ENCODE data around the gene CDC123. TPM values are rescaled to one million over a fixed set of nuclear protein-coding genes. Genes with fewer than 3 reads are reported as not detected.
"Not testable (repeated sequence)": the region's sequence is repeated elsewhere in the genome, so short reads cannot be mapped to it uniquely, and the experiment has no call there.

Gene CDC123
- polyA plus RNA-seq, 1 donor: 80.7 TPM

DNA sequence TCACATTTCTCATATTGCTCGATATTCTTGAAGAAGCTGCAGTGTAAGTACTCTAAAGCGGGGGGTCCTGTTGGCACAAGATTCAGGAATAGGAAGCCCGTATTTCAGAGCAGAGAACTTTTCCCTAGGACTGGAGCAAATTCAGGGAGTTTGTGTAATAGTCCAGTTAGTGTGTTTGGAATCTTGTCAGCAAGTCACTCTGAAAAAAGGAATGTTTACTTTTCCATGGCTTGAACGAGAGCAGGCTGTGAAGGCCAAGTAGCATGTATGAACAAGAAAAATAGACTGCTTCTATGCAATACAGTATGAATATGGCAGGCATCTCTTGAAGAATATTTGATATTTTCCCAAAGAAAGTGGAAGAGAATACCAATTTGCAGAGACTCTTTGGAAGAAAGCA is 39.8 kb downstream of the CDC123 start:
- DNase-seq: no peak

DNA sequence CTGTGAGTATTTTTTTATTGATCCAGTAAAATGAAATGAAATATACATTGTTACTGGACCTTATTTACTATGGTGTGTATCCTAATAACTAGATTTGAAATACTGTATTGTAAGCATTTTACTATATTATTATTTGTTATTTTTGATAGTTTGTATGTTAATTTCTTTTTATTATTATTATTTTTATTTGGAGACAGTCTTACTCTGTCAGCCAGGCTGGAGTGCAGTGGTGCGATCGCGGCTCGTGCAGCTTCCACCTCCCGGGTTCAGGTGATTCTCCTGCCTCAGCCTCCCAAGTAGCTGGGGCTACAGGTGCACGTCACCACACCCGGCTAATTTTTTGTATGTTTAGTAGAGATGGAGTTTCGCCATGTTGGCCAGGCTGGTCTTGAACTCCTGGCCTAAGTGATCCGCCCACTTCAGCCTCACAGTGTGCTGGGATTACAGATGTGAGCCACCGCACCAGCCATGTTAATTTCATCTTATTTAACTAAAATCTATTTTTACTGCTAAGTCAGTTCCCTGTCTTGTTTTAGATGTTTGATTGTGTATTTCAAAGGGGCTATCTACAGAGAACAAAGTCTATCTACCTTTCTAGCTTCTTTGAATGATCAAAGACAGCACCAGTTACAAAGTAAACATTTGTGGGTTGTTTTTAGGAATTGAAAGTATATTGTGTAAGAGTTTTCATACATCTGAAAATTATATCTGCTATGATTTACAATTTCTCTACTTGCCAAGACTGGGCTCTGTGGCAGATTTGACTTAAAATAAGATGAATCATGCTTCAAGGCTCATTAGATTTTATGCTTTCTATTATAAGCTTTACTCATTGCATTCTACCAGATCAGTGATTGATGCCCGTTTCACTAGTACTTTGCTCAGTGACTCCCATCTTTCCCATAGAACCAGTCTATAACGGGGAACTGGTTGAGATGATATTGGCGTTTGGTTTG is 41.6 kb downstream of the CDC123 start:
- DNase-seq: no peak

DNA sequence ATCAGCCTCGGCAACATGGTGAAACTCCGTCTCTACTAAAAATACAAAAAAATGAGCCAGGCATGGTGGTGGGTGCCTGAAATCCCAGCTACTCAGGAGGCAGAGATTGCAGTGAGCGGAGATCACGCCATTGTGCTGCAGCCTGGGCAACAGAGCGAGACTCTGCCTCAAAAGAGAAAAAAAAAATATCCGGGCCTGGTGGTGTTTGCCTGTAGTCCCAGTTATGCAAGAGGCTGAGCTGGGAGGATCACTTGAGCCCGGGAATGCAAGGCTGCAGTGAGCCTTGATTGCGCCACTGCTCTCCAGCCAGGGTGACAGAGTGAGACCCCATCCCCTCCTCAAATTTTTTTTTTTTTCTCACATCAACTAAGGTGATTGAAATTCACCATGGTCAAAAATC is 42.8 kb downstream of the CDC123 start:
- no peak for DNase-seq

DNA sequence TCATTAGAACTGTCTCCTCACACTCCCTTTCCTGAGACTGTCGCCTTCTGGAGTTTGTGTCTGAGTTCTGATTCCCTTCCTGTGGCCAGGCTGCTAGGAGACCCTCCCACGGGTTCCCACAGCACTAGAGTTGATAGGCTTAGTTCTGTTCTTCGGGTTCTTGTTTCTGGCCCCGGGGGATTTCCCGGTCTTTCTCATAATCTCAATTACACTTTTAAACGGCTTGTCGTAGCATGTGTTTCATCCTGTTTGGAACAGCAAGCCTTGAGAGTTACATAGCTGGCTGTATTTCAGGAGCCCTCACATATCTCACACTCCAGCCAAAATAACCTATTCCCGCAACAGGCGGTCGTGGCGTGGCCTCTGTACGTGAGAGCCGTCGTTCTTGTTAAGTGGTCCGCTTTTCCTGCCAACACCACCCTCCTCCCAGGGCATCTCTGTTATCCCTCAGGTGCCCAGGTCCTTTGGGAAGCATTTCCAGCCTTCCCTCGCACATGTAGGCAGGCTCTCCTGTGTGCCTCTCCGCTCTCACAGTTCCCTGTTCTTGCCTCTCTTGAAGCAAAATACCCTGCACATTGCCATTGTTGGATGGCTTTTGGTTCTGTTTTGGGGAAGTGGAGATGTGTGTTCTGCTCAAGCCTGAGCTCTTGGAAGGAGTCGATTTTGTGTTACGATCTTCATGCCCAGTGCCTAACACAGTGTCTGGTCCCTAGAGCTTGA is 46.0 kb downstream of the CDC123 start:
- no peak for DNase-seq

DNA sequence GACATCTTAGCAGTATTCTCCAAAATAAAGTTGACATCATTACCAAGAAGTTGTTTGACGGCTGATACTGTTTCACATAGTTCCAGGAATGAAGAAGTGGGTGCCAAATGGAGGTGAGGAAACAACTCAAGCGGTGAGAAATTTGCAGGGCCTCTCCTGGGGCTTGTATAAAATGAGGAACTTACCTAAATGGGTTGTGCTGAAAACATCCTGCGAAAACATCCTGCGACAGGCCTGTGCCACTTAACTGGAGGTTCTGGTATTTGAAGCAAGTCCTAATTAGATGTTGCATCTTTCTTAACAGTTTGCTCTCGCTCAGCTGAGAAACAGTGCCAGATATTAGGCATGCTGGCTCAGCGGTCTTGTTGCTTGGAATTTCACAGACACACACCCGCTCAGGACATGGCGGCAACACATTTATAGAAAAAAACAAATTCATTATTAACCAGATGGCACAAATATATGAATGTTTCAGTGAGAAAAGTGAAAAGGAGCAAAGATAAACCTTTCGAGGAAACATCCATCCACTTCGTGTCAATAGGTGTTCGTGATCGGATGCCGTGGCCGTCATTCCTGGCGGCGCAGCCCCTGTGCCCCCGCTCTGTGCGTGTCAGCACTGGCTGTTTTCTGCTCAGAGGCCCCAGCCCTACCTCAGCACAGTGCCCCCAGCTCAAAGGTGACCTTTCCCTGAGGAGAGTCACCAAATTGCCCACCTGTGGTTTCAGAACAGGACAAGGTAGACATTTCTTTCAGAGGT is 48.1 kb downstream of the CDC123 start:
- DNase-seq: no peak

DNA sequence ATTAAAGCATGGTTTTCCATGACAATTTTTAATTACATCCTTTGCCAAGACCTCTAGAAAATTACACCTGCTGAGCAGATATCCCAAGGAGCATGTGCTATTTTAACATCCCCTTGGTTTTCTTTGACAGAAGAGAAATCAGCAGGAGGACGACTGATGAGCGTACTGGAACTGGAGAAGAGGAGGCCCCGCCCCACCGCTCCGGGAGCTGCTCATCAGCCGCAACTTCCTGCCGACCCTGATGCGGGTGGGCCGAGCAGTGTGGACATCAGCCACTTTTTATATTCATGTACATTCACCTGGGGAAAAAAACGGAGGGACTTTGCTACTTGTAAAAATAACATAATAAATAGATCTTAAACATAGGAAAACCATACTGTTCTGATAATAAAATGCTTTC is 54.2 kb downstream of the CDC123 start:
- DNase-seq: no peak

DNA sequence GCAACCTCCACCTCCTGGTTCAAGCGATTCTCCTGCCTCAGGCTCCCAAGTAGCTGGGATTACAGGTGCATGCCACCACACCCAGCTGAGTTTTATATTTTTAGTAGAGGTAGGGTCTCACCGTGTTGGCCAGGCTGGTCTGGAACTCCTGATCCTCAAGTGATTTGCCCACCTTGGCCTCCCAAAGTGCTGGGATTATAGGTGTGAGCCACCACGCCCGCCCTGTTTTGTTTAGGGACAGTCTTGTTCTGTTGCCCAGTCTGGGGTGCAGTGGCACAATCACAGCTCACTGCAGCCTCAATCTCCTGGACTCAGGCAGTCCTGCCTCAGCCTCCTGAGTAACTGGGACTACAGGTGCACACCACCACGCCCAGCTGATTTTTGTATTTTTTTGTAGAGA is 54.7 kb downstream of the CDC123 start:
- not testable (repeated sequence) for DNase-seq

DNA sequence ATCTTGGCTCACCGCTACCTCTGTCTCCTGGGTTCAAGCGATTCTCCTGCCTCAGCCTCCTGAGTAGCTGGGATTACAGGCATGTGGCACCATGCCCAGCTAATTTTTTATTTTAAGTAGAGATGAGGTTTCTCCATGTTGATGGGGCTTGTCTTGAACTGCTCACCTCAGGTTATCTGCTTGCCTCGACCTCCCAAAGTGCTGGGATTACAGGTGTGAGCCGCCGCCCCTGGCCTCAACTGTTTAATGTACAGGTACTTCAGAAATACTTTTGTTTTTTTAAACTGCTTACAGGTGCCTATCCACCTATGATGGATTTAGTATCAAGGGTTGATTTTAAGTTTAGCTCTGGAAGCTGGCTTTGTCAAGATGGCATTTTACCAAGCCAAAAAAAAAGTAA is 55.6 kb downstream of the CDC123 start:
- no peak for DNase-seq

DNA sequence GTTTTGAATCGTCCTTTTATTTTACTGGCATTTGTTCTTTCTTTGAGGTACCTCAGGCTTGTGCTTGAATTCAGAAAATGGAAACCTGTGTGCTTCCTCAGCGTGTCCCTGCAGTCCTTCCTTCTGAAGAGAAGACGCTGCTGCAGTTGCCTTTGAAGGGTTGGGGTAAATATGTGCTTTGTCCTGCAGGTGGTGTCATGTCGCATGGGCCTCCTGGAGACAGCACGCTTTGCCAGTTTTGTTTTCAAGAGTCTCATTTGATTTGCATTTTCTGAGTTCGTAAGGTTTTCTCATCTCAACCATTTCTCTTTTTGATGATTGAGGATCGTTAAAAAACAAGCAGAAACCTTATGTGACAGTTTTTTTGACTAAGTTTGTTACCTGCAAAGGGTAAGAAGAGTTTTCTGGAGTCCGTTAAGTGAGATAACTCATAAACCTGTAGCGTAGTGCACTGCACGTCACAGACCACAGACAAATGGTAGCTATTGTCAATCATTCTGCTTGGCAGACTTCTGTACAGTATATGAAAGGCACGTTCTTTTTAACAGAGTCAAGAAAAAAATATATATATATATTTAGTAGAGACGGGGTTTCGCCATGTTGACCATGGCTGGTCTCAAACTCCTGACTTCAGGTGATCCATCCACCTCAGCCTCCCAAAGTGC is 57.0 kb downstream of the CDC123 start:
- DNase-seq: no peak

DNA sequence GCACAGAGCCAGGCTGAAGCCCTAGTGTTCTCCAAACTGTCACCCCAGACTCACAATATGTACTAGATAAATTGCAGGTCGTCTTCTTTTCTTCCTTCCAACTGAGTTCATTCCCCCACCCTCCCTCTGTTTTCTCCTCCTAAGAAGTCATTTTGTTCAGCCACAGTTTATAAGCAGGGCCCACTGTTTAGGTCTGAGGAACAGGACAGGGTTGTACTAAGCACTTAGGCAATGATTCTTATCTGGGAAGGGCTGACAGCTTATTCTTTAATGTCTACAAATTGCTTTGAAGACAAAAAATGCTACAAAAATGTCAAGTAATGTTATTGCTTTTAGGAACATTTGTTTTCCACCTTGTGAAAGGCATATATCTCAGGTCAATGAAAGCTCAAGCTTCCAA is 59.1 kb downstream of the CDC123 start:
- no peak for DNase-seq

DNA sequence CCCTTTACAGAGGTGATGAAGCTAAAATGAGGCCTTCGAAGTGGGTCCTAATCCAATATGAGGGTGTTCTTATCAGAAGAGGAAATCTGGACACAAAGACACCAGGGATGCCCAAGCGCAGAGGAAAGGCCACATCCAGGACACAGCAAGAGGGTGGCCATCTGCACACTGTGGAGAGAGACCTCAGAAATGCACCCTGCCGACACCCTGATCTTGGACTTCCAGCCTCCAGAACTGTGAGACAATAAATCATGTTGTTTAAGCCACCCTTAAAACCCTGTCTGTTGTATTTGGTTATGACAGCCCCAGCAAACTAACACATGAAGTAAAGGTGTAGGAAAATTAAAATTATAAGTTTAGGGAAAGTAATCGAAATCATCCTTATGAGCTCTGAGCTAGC is 64.0 kb downstream of the CDC123 start:
- DNase-seq: no peak

DNA sequence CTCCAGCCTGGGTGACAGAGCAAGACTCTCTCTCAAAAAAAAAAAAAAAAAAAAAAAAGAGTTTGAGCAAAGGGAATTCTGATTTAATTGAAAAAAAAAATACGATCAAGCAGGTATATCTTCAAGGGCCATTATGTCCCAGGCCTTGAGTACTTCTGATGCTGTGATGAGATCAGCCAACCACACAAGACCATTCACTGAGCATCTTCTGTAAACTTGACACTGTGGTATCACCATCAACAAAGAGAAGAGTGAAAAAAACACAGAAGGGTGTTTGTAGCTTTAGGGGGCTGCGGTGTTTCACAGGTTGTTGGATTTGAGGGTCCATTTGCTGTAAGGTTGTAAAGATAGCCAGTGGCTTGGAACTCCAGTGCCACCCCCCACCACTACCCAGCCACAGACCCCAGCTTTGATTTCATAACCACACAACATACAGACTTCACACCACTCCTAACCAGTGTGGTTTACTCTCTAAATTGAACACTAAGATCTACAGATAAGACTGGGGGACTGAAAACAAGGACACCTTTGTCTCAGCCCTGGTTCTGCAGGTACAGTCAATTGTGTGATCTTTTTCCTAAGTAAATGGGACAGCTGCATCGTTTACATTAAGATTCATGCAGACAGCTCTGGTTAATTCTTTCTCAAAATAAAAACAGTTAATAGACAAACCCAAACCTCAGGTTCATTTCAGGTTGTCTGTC is 66.4 kb downstream of the CDC123 start:
- no peak for DNase-seq

DNA sequence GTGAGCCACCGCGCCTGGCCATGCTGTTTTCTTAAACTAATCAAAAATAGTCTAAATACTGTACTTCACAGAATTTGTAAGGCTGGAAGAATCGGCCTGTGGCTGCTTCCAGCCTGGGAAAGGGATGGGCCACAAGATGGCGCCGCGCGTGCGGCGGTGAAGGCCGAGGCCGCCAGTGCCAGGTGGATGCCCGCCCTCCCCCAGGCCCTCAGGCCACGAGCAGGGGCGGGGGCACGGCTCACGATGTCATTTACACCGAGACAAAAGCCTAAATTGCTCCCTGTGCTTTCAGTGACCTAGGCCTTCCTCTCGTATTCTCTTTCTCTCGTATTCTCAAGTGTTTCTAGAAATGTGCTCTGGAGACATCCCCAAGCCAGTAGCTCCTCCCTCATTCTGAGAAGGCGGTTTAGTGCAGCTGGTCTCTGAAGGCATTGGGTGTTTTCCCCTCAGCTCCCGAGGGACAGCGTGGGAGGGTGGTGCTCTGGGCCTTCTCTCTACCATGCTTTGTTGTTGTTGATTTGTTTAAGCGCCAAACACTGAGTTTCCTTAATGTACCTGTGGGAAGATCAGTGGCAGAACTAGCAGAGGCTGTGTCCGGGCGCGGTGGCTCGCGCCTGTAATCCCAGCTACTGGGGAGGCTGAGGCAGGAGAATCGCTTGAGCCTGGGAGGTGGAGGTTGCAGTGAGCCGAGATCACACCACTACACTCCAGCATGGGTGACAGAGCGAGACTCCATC is 68.4 kb downstream of the CDC123 start:
- DNase-seq: peak; percentile 77

DNA sequence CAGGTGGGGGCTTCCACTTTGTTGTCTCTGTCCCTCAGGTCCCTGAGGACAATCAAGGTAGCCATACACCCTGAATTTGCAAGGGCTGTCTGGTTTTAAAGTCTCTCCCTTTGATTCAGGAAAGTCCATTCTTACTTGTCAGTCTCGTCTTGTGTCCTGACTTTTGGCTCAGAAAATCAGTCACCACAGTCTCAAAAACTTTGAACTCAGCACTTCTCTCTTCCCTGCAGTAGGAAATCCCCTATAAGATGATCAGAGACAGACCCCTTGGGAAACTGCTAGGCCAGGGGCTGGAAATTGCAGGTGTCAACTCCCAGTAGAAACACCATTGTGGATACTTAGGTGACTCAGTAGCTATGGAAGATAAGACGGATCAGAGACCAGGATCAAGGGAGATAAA is 73.1 kb downstream of the CDC123 start:
- no peak for DNase-seq

DNA sequence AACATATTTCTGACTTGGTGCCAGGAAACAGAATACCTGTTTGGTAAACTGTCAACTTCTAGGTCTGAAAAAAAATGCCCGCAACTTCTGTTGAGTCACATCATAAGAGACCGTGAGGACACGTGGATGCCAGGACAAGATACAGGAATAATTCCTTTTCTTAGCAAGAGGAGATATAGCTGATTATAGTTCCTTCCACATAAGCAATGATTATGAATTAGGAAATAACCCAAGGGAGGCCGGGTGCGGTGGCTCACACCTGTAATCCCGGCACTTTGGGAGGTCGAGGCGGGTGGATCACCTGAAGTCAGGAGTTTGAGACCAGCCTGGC is 75.2 kb downstream of the CDC123 start:
- DNase-seq: no peak

DNA sequence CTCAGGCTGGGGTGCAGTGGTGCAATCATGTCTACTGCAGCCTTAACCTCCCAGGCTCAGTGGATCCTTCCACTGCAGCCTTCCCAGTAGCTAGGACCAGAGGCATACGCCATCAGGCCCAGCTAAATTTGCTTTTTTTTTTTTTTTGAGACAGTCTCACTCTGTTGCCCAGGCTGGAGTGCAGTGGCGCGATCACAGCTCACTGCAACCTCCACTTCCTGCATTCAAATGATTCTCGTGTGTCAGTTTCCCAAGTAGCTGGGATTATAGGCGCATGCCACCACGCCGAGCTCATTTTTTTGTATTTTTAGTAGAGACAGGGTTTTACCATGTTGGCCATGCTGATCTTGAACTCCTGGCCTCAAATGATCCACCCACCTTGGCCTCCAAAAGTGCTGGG is 81.9 kb downstream of the CDC123 start:
- DNase-seq: not testable (repeated sequence)

DNA sequence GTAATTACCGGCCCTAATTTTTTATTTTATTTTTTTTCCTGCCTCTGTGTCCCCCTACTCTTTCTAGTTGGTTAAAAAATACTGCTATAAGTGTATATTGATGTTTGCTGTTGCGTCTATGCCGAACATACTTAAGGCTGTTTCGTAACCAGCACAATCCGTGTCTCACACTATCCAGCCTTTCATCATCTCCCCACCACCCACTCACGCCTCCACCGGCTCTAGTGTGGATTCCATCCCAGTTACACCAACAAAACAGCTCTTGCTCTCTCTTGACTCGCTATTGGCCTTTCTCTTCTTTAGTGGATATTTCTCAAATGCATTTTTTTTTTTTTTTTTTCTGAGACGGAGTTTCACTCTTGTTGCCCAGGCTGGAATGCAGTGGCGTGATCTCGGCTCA is 83.3 kb downstream of the CDC123 start:
- DNase-seq: no peak

DNA sequence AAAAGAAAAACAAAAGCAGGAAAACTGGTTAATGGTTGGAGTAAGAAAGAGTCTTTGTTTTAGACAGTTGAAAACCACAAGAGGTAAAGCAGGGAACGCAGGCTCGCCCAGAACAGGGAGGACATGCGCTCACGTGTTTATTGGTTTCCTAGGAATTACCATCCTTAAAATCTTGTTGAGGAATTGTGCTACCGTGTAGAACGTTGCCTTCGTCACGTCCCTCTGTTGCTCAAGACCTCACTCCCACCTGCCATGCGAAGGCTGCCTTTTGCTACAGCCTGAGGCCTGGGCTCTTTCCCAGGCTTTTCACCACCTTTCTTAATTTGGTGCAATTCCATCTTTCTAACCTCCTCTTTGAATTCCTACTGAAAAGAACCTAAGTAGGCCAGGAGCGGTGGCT is 91.8 kb downstream of the CDC123 start:
- DNase-seq: no peak

DNA sequence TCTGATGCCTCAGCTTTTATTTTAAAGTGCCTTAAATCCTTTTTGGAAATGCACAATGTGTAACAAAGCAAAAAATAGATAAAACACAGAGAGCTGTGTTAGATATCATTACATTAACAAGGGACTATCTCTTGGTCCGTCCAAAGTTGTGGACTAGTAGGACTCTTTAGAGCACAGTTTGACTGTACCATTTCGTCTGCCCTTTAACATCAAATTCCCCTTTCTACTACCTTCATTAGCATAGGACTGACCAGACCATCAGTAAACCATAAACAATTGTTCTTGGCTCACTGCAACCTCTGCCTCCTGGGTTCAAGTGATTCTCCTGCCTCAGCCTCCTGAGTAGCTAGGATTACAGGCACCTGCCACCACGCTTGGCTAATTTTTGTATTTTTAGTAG is 101.8 kb downstream of the CDC123 start:
- DNase-seq: not testable (repeated sequence)

DNA sequence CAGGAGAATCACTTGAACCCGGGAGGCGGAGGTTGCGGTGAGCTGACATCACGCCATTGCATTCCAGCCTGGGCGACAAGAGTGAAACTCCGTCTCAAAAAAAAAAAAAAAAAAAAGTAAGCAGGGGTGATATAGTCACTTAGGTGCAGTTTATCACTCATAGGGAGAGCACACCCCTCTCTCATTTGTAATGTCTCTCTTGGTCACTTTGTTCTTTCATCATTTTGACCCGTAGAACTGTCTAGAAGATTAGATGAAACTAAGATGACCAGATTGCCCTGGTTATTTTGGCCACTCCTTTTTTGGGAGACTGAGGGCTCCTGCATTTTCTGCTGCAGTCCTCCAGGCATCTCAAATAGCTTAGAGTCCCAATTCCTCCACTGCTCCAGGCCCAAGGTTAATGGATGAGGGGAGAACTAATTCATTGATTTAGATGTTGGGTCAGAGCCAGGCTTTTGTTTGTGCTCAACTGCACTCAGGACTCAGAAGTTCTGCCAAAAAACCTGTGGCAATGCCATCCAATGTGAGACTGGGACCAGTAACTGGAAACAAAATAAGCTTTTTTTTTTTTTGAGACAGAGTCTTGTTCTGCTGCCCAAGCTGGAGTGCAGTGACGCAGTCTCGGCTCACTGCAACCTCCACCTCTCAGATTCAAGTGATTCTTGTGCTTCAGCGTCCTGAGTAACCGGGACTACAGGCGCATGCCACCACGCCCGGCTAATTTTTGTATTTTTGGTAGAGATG is 103.4 kb downstream of the CDC123 start:
- DNase-seq: no peak
